Retinal pigment epithelial cell (primary cell): ENCODE results near the gene PPP1R14B.

ENCODE experiments used
- DNase-seq: peaks from one replicate; pipeline ENCODE4 v3.0.0-alpha.2; 2010; ENCODE audit warnings: low read depth
- H3K4me3 ChIP-seq: 2 replicates; pipeline ENCODE4 v1.5.1; 2011; ENCODE audit warnings: mild to moderate bottlenecking, low read length, control low read depth, moderate library complexity
- CTCF ChIP-seq: conservative IDR thresholded peaks from 2 replicates; pipeline ENCODE4 v1.5.1; 2011; ENCODE audit warnings: low read depth, low read length, control low read depth, inconsistent platforms

Gene PPP1R14B

GRCh38 chr11:64198511-64198910, 48.2 kb downstream of the PPP1R14B start:
- H3K4me3 ChIP-seq, result no peak overlapping the region
- DNase-seq, result no peak
- TF ChIP-seq CTCF, result no peak

DNA sequence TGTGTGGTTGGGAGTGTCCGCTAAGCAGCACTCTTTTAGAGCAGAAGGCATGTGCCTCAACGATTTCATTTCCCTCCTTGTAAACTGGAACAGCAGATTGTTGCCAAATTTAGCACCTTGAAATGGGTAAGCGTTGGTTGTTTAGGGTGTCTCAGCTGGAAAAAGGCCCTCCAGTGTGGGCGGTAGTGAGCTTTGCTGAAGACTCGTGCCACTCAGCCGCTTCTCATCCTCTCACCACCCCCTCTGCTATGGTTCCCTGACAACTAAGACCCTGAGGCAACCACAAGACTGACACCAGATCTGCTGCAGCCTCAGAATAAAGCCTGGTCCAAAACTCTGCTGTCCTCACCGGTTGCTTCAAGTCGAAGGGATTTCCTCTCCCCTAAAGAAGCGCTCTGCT, 50.1 kb downstream of the PPP1R14B start:
- no peak for TF ChIP-seq CTCF
- H3K4me3 ChIP-seq, result no peak overlapping the region
- DNase-seq, result no peak
